TTC549 (cell line): ENCODE measurements around the gene GLT1D1.

ENCODE experiments used
- FAIRE-seq: peaks from 2 replicates; lab custom pipeline; 2012; peaks lifted over from hg19 to GRCh38; lab: Jason Lieb, UNC

The GLT1D1 gene

GRCh38 chr12:128856035-128856790 is 2.9 kb downstream of the GLT1D1 start:
- no peak for FAIRE-seq

DNA sequence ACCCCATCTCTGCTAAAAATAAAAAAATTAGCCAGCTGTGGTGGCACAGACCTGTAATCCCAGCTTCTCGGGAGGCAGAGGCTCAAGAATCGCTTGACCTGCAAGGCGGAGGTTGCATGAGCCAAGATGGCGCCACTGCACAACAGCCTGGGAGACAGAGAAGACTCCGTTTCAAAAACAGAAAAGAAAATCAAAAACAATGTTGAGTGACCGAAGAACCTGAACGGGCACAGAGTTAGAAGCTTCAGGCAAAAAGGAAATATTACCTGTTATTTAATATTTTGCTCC is 3.5 kb downstream of the GLT1D1 start:
- no peak for FAIRE-seq

- no peak for FAIRE-seq
Observed at GRCh38 chr12:128857133-128857763, 4.0 kb downstream of the GLT1D1 start.

- FAIRE-seq, result no peak
Observed at GRCh38 chr12:128859311-128859710, 6.0 kb downstream of the GLT1D1 start.

DNA sequence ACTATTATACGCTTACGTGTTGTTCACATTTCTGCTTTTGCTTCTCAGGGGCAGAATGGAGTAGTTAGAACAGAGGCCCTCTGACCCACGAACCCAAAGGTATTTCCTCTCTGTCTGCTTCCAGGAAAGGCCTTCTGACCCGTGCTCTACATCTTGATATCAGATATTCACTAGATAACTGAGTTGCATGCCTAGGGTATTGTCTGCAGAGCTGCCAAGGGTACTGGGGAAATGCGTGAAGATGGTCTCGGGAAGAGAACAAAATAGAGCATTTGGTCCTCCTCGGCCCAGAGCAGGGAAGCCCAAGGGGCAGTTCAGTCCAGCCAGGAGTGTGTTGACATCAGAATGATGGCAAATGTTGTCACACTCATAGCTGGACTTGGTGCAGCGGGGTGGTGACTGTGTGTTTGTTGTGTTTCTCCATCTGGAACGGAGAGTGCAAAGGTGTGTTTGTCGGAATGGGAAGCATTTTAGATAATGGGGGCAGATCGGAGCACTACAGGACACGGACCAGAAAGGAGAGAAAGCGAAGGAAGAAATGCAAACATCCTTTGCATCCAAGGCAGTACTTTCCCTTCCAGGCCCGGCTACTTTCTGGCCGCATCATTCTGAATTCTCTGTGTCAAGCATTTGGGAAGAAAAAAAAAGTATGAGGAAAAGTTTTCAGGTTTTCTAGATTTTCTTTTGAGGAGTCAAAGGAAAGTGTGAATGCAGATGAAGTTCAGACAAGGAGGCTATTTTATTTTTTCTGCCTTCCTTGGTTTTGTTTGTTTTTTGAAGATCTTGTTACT is 8.1 kb downstream of the GLT1D1 start:
- FAIRE-seq, result no peak

DNA sequence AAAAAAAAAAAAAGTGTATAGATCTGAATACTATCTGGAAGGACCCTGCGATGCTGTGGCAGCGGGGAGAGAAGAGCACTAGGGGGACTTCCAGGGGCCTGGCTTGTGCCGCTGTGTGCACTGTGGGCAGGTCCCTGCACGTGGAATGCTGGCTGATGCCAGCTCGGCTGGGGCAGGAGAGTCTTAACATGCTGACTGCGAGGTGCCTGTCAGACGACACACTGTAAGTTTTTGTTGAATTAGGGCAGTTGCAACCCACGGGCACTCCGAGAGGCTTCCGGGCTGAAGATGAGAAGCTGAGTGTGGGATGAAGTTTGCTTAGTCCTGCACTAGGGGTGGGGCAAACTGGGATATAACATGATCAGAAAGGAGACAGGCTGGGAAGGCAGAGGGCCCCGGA is 10.7 kb downstream of the GLT1D1 start:
- no peak for FAIRE-seq

DNA sequence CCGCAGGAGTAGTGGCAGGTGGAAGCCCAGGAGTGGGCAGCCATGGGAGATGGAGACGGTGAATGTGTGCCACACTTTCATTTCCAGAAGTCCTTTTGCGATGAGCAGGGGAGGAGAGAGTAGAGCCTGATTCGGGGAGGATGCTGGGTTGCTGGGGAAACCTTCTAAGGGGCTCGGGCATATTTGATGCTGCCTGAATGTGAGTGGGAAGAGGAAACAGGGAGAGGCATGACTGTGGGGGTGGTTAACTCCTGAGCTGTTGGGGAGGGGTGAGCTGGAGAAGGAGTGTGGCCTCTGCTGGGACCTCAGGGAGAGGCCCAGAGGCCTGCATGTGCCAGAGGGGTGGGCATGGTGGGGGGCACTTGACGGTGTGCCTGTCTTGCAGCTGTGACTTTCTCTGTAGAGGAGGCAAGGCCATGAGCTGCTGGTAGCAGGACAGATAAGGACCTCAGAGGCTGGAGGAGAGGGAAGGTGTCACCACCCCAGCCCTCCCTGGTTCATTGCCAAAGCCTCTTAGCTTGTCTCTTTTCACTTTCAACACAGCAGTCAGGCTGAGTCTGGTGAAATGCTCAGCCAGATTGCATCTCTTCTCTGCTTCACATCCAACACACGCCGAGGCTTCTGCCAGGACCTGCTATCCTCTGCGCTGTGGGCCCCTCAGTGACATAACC is 11.4 kb downstream of the GLT1D1 start:
- no peak for FAIRE-seq

DNA sequence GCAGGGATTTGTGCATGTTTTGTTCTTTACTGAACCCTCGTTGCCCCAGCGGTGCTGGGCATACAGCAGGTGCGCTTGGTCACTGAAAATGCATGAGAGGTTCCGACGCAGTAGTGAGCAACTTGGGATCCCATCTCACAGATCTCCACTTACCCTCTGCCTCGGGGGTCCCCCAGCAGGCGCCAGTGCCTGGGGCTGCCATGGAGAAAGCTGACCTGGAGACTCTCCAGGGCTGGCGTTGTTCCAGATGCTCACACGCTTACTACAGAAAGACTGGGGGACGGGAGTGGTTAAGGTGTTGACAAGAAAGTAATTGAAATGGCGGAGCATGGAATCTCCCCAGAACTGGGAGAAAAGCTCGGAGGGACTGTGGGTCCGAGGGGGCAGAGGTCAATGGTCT is 14.2 kb downstream of the GLT1D1 start:
- FAIRE-seq, result no peak

DNA sequence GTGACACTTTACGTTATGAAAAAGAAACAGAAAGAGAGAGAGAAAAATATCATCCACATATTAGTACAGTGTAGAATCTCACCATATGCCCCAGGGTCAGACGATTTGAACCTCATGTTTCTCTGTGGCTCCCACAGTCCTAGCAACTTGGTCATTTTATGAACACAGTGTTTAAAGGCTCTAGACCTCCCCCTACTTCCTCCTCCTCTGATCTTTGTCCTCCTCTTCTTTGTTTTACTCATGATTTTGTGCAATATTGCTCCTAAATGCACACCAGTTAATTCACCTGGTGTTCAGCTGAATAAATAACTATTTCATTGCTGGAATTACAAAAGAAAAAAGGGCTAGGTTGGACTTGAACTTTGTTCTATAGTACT is 18.2 kb downstream of the GLT1D1 start:
- no peak for FAIRE-seq

DNA sequence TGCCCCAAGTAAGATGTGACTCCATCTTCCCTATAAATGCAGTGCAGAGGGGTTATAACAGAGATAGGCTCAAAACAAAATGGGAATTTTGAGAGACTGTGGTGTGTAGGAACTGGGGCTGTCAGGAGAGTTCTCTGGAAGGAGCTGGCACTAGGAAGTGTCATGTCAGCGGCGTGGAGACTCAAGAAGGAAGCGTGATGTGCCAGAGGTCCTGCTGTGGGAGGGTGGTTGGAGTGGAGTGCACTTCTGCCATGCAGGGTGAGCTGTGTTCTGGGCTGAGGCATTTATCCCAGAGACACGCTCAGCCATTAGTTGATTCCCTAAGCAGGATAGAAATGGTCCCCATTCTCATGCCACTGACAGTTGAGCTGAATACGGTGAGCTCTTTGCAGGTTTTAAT is 19.0 kb downstream of the GLT1D1 start:
- no peak for FAIRE-seq

GRCh38 chr12:128876559-128876958 is 23.3 kb downstream of the GLT1D1 start:
- FAIRE-seq, result no peak

- no peak for FAIRE-seq
Observed at GRCh38 chr12:128879898-128880764, 26.9 kb downstream of the GLT1D1 start.

GRCh38 chr12:128891856-128892255 is 38.6 kb downstream of the GLT1D1 start:
- no peak for FAIRE-seq

DNA sequence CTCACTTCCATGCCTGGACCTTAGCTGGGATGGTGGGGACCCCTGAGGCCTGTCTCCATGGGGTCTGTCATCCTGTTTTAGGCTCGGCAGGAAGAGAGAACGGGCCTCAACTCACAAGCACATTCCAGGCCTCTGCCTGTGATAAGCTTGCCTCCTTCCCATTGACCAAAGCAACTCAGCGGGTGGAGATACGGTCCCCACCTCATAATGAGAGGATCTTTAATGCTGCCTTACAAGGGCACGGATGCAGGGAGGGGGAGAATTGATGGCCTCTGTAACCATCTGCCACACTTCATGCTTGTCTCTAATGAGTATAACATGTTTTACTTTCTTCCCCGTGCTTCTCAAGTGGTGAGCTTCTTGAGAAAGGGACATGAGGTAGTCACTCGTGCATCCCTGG is 50.0 kb downstream of the GLT1D1 start:
- no peak for FAIRE-seq

DNA sequence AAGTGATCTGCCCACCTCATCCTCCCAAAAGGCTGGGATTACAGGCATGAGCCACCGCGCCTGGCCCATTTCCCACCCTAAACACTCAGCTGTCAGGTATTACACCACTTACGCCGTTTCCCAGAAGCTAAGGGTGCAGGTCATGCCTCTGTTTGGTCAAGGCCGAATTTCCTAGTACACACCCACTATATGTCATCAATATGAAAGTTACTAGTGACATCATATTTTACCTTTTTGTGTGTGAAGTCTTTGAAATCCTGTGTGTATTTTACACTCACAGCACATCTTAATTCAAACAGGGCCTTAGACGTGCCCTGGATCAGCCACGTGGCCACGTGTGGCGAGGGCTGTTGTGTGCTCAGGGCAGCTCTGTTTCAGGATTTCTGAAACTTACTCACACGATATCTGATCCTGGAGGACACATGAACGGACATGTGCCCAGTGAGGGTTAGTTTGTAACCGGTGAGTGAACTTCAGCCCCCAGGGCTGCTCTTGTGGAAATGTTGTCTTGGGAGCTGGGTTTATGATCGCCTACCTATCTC is 51.8 kb downstream of the GLT1D1 start:
- FAIRE-seq, result no peak

DNA sequence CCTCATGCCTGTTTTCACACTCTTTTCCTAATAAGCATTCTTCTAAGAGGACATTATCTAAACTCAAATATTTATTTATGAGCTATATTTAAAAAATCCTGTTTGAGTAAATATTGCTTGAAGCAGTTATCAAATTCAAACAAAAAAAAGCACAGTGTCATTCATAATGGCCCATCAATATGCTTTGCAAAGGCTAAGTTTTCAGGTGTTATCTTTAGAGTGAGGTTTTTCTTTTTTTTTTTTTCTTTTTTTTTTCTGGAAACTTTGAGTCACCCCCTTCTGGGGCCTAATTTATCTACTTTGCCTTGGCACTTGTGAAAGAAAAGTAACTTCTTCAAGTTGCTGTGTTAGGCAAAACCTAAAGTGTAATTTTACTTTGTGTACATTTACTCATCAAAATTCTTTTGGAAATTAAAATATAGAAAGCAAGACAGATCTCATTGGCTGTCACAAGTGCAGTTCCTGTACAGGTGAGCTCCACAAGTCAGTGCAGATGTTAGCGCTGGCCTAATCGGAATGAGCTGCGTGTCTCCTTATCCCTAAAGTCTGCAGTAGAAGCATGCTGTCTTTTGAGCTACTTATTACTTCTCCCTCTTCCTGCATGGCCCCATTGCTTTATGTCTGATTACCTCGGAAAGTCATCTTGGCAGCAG is 53.3 kb downstream of the GLT1D1 start:
- no peak for FAIRE-seq

DNA sequence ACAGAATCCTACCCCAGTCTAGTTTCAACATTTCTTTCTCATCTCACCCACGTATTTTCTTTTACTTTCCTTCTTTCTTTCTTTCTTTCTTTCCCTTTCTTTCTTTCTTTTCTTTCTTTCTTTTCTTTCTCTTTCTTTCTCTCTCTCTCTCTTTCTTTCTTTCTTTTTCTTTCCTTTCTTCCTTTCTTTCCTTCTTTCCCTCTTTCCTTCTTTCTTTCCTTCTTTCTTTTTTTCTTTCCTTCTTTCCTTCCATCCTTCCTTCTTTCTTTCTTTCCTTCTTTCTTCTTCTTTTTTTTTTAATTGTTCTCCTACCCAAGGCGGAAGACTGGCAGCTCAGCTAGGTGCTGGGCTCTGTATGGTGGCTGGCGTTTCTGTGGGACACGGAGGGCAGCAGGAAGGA is 55.0 kb downstream of the GLT1D1 start:
- FAIRE-seq, result no peak

GRCh38 chr12:128909653-128910052 is 56.4 kb downstream of the GLT1D1 start:
- no peak for FAIRE-seq

GRCh38 chr12:128910629-128911028 is 57.4 kb downstream of the GLT1D1 start:
- no peak for FAIRE-seq

GRCh38 chr12:128911861-128912260 is 58.6 kb downstream of the GLT1D1 start:
- FAIRE-seq, result no peak

GRCh38 chr12:128914908-128915563 is 61.8 kb downstream of the GLT1D1 start:
- FAIRE-seq, result no peak
